Measurements from ENCODE around the gene DBX2.
"Not testable (repeated sequence)": the region's sequence is repeated elsewhere in the genome, so short reads cannot be mapped to it uniquely, and the experiment has no call there.

Gene DBX2

GRCh38 chr12:45050751-45051571 lies at the start of gene DBX2:
Gene DBX2 (minus strand): TSS chr12:45051099. CDS start chr12:45050927, 172 bp downstream.
- DNase-seq (ENCODE audit: low read depth in 3 of 3, low spot score in 1 of 3): no peak

- no peak for DNase-seq (ENCODE audit: low read depth in 3 of 3, low spot score in 1 of 3)
These were observed 47.9 kb upstream of the DBX2 start for GRCh38 chr12:45098766-45099165.

- DNase-seq (ENCODE audit: low read depth in 3 of 3, low spot score in 1 of 3): not testable (repeated sequence)
These were observed 44.5 kb upstream of the DBX2 start for GRCh38 chr12:45095417-45095816.

GRCh38 chr12:45093051-45093450 lies 42.2 kb upstream of the DBX2 start:
- DNase-seq (ENCODE audit: low read depth in 3 of 3, low spot score in 1 of 3): no peak

GRCh38 chr12:45089411-45090075 lies 38.6 kb upstream of the DBX2 start:
- no peak for DNase-seq (ENCODE audit: low read depth in 3 of 3, low spot score in 1 of 3)

- no peak for DNase-seq (ENCODE audit: low read depth in 3 of 3, low spot score in 1 of 3)
These were observed 37.7 kb upstream of the DBX2 start for GRCh38 chr12:45088608-45089007.

- DNase-seq (ENCODE audit: low read depth in 3 of 3, low spot score in 1 of 3): not testable (repeated sequence)
These were observed 33.3 kb upstream of the DBX2 start for GRCh38 chr12:45084248-45084647.

GRCh38 chr12:45077251-45077650 lies 26.4 kb upstream of the DBX2 start:
- no peak for DNase-seq (ENCODE audit: low read depth in 3 of 3, low spot score in 1 of 3)

- no peak for DNase-seq (ENCODE audit: low read depth in 3 of 3, low spot score in 1 of 3)
These were observed 25.6 kb upstream of the DBX2 start for GRCh38 chr12:45076417-45077026.

GRCh38 chr12:45075587-45076282 lies 24.8 kb upstream of the DBX2 start:
- DNase-seq (ENCODE audit: low read depth in 3 of 3, low spot score in 1 of 3): no peak

GRCh38 chr12:45065125-45065626 lies 14.3 kb upstream of the DBX2 start:
- DNase-seq (ENCODE audit: low read depth in 3 of 3, low spot score in 1 of 3): no peak

GRCh38 chr12:45060976-45061375 lies 10.1 kb upstream of the DBX2 start:
- DNase-seq (ENCODE audit: low read depth in 3 of 3, low spot score in 1 of 3): no peak

GRCh38 chr12:45051572-45052125 lies 750 bp upstream of the DBX2 start:
- DNase-seq (ENCODE audit: low read depth in 3 of 3, low spot score in 1 of 3): no peak

GRCh38 chr12:45049912-45050750 lies 768 bp downstream of the DBX2 start:
- no peak for DNase-seq (ENCODE audit: low read depth in 3 of 3, low spot score in 1 of 3)

- DNase-seq (ENCODE audit: low read depth in 3 of 3, low spot score in 1 of 3): no peak
These were observed 8.3 kb downstream of the DBX2 start for GRCh38 chr12:45042599-45042998.

GRCh38 chr12:45040977-45041376 lies 9.9 kb downstream of the DBX2 start:
- DNase-seq (ENCODE audit: low read depth in 3 of 3, low spot score in 1 of 3): no peak

GRCh38 chr12:45039757-45040156 lies 11.1 kb downstream of the DBX2 start:
- no peak for DNase-seq (ENCODE audit: low read depth in 3 of 3, low spot score in 1 of 3)

GRCh38 chr12:45034861-45035265 lies 16.0 kb downstream of the DBX2 start:
- no peak for DNase-seq (ENCODE audit: low read depth in 3 of 3, low spot score in 1 of 3)

- no peak for DNase-seq (ENCODE audit: low read depth in 3 of 3, low spot score in 1 of 3)
These were observed 33.0 kb downstream of the DBX2 start for GRCh38 chr12:45017916-45018315.

GRCh38 chr12:45014396-45014795 lies 36.5 kb downstream of the DBX2 start:
- no peak for DNase-seq (ENCODE audit: low read depth in 3 of 3, low spot score in 1 of 3)
